Left kidney (tissue), 2 donors: ENCODE data around the gene SPEF2. TPM values are rescaled to one million over a fixed set of nuclear protein-coding genes. Genes with fewer than 3 reads are reported as not detected.

ENCODE experiments used
- DNase-seq: peaks from one replicate; pipeline ENCODE4 v3.0.0-alpha.2; 2013
- polyA plus RNA-seq: library from polyadenylated mRNA; unstranded; fragments of 120-200 nt; gene quantifications from one replicate; pipeline ENCODE4 v1.2.1, GENCODE V29; 2013; ENCODE audit not compliant: insufficient read length

SPEF2 gene
- polyA plus RNA-seq, 1 donor = 80.3 TPM

GRCh38 chr5:35778259-35778769 is 160.7 kb downstream of the SPEF2 start:
- no peak for DNase-seq

- no peak for DNase-seq
Measured at GRCh38 chr5:35780236-35780635, 162.6 kb downstream of the SPEF2 start.

DNA sequence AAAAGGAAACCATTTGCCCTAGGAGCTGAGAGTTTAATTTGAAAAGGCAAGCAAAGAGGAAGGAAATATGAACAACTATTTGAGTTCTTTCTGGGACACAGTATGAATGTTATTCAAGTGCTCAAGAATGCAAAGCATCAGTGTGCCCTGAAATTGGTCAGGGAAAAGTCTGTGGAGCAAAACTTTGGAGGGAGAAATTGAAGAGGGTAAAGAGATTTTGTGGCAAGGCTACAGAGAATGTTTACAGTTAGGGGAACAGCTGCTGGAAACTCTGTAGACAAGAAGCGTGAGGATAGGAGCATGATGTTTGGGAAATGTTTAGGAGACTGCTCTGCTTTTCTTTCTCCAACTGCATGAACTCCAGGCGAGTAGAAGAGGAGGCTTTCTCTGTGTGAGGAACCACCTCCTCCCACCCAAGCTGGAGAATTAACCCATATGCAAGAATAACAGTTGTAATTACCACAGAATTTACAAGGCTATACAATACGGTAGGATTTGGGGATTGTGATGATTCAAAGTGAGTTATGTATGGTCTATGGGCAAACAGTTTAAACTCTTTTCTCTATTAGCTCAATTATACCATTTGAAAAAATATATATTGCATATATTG is 163.6 kb downstream of the SPEF2 start:
- no peak for DNase-seq

DNA sequence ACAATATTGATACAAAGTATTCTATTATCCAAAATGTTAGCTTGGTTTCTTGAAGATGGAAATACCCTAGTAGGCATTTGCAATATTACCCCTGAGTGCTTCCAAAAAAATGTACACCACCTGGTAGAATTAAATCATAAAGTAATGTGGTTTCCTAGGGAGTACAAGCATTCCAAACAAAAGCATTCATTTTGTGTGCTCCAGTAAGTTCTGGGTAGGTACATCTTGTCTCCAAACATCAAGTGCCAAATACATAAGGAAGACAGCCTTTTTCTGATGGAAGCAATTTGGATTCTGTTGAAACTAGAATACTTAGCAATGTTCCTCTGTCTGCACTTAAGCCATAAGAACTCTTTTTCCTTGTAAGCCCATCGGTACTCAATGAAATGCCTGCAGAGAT is 165.9 kb downstream of the SPEF2 start:
- DNase-seq = no peak

- no peak for DNase-seq
Measured at GRCh38 chr5:35785601-35786085, 168.0 kb downstream of the SPEF2 start.

DNA sequence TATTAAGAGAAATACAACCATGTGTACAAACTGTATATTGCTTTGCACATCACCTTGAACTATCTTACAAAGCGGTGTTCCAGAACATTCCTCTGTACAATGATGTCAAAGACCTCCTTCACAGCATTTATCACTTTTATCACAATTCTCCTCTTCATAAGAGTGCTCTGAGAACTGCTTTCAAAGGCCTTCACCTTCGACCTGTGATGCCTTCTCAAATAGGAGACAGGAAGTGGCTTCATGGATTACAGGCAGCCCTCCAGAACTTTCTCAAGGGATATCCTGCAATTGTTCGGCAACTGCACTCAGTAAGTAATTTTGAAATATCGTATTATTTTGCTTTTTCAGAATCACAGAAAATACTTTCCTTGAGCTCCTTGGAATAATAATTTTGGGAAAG is 171.1 kb downstream of the SPEF2 start:
- DNase-seq = no peak

DNA sequence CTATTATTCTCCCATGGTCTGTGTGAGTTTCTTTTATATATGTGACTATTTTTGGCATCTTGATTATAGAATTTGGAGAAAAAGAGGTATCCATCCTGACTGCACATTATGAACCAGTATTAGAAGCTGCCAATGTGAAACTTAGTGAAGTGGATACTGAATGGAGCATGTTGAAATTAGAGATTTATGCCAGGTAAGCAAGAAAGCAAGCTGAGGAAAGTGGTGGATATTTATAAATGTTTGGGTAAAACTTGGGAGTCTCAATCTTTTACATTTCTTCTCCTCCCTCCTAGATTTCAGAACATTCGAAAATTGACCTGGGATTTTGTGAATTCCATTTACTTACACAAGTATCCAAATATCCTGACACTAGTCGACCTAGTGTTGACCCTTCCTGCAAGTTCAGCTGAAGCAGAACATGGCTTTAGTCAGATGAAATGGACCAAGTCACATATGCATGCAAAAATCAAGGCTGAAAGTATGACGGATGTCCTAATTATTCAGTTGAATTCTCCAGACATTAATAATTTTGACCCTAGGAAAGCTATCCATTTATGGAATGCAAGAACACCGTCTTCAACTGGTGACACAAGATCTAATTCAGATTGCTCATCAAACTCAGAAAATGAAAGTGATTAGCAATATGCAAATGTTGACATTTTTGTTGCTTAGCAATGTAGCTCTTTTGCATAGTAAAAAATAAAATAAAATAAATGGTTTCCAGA is 172.2 kb downstream of the SPEF2 start:
- DNase-seq = no peak

- no peak for DNase-seq
Measured at GRCh38 chr5:35790457-35790822, 172.8 kb downstream of the SPEF2 start.

DNA sequence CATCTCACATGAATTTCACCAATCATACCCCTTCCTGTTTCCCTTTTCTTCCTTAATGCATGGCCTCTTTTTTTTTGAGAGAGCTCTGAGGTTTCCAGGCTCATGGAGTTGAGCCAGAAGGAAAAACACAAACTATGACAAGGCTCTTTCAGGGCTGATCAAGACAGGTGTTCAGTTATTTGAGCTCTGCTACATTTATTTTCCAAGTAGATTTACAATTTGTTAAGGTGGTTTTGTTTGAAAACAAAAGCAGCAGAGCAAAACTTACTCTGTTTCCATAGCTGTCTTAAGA is 176.6 kb downstream of the SPEF2 start:
- no peak for DNase-seq

- DNase-seq = no peak
Measured at GRCh38 chr5:35794684-35795375, 177.2 kb downstream of the SPEF2 start.

DNA sequence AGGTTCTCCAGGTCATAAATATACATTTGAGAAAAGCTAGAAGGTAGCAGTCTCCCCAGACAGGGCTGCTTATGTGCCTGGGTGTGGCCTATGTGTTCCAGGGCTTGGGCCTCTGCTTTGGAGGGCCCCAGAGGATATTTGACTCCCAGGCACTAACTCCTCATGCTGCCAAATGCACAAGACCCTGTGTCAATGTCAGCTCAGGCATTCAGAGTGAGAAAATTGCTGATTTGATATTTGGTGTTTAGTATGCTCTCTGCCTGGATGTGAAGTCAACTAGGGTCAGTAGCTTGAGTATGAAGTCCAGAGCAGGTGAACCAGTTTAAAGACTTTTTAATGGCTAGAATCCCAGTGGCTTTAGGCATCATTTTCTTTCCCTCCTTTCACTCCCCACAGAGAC is 181.5 kb downstream of the SPEF2 start:
- DNase-seq = no peak

DNA sequence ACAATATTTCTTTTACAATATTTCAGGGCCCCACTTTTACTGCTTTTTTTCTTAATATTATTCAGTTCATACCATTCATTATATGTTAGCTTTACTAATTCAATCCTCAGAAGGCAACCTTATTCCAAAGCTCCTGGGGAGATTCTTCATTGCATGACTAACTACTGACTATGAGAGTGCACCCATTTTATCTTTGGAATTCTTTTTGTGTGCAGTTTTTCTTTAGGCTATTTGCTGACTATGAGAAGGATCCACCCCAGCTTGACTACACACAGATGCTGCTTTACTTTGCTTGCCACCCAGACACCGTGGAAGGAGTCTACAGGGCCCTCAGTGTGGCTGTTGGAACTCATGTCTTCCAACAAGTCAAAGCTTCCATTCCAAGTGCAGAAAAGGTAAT is 182.1 kb downstream of the SPEF2 start:
- DNase-seq = no peak

GRCh38 chr5:35803191-35803651 is 185.6 kb downstream of the SPEF2 start:
- DNase-seq = peak; percentile 46

DNA sequence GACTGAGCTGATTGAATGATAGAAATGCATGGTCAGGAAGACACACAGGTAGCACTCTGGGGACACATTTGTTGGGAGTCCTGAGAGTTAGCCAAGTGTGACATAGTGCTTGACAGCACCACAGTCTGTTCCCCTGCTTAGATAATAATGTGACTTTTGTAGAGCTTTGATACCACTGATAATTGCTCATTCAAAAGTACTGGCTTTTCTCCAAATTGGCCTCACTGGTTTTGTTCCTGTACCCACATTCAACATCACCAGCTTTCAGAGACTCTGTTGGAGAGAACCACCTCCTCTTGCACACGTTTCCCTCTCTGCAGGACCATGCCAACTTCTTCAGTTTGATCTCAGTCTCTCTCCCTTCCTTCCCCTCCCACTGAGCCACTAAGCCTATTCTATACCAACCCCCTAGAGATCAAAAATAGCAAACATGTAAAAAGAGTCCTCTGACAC is 186.6 kb downstream of the SPEF2 start:
- DNase-seq = no peak

- no peak for DNase-seq
Measured at GRCh38 chr5:35804841-35805240, 187.2 kb downstream of the SPEF2 start.

- DNase-seq = no peak
Measured at GRCh38 chr5:35810601-35811000, 192.9 kb downstream of the SPEF2 start.

GRCh38 chr5:35811108-35811741 is 193.6 kb downstream of the SPEF2 start:
- DNase-seq = no peak

DNA sequence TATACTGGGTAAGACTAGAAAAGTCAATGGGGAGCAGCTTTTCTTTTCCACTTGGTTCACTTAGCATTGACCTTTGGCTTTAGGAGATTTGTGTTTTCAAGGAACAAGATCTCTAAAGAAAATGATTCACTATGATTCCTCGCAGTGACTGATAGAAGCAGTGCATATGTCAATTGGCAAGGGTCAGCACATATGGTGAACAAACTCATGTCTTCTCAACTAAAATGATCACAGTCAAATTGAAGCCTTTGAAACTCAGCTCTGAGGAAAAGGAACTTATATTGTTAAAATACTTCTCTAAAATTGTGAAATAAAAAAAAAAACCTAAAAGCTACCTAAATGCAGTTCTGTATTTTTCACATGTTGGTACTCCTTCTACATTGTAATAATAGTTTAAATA is 195.9 kb downstream of the SPEF2 start:
- no peak for DNase-seq

DNA sequence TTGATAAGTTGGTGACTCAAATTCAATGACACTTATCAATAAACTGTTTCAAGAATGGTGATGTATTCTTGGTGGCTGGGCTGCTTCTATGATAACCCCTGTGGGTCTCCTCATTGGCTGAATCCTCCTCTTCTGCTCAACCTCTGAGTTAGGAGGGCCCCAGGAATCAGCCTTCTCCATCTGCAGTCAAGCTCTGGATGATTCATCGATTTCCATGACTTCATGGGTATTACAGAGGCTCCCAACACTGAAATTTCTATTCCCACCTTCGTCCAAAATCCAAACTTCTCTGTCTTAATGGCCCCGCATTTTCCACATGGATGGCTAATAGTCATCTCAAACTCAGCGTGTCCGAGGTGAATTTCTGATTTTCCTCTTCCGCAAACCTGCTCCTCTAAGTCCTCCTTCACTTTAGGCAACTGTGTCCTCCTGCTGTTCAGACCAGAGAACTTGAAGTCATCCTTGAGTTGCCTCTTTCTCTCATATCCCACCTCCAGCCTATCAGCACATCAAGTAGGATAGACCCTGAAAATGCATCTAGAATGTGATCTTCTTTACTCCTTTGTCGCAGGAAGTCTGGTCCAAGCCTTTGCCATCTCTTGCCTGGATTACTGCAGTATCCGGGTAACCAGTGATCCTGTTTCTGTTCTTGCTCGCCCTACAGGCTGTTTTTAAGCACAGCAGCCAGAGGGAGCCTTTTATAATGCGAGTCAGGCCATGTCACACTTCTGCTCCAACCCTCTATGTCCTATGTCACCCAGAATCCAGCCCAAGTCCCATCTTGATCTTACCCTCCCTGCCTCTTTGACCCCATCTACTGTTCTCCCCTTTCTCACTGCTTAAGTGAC is 197.7 kb downstream of the SPEF2 start:
- no peak for DNase-seq

GRCh38 chr5:35816881-35817521 is 199.3 kb downstream of the SPEF2 start:
- DNase-seq = no peak

DNA sequence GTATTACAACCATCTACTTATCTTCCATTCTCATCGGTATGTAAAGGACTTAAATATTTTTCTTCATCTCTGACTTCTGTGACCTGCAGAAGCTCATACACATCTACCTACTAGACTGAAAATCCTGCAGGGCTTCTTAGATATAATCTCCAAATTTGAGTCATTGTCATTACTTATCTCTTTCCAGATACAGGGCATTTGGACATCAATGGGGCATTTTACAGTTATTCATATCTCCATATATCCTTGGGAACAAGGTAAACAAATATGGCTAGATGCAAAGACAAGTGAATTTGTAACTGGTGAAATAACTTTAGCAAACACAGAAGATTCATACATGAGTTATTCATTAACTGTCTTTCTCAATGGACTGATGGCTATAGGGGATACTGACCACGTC is 201.4 kb downstream of the SPEF2 start:
- no peak for DNase-seq
